Caco-2 (cell line): ENCODE measurements around the gene SLC25A18. TPM values are rescaled to one million over a fixed set of nuclear protein-coding genes. Genes with fewer than 3 reads are reported as not detected.

Experiments used
- BruUV-seq: library from RNA; stranded (reverse); fragments of 400-500 nt; replicated peaks from 2 replicates; lab custom pipeline; 2021; lab: Mats Ljungman, UMichigan
- CTCF ChIA-PET: fragments of 300-600 bp; sonication (Branson Sonifier 250); formaldehyde crosslinking; loops from one replicate; lab custom pipeline; 2022; ENCODE audit warnings: antibody characterized with exemption; lab: Charles Lee
- POLR2A ChIA-PET: fragments of 300-600 bp; sonication (Branson Sonifier 250); formaldehyde crosslinking; loops from one replicate; lab custom pipeline; 2022; ENCODE audit warnings: antibody characterized with exemption; lab: Charles Lee
- DNase-seq, 2 experiments: peaks; one replicate each; pipeline versions ENCODE4 v3.0.0 to v3.0.0-alpha.2; 2020 to 2022
- H3K27me3 ChIP-seq: replicated peaks from 2 replicates; pipeline ENCODE4 v1.6.0; 2011; ENCODE audit warnings: low read length; ENCODE audit not compliant: control insufficient read depth, insufficient read depth
- H3K36me3 ChIP-seq: 2 replicates; pipeline ENCODE4 v1.5.1; 2011; ENCODE audit warnings: low read length; ENCODE audit not compliant: control insufficient read depth, insufficient read depth
- H3K4me1 ChIP-seq: fragments of 250-450 bp; sonication (Bioruptor Pico); 2 replicates; pipeline ENCODE4 v1.5.1; 2020; ENCODE audit warnings: mild to moderate bottlenecking
- H3K4me3 ChIP-seq: 2 replicates; pipeline ENCODE4 v1.5.1; 2011; ENCODE audit warnings: low read depth, mild to moderate bottlenecking, control low read depth, low read length
- H3K9me3 ChIP-seq: fragments of 250-450 bp; sonication (Bioruptor Pico); 2 replicates; pipeline ENCODE4 v1.5.1; 2020; ENCODE audit warnings: mild to moderate bottlenecking, moderate library complexity
- H3K27ac Mint-ChIP-seq: one replicate; pipeline ENCODE4 v1.8.0; 2022; ENCODE audit warnings: mixed read lengths; ENCODE audit not compliant: unreplicated experiment
- H3K27me3 Mint-ChIP-seq: one replicate; pipeline ENCODE4 v1.8.0; 2022; ENCODE audit warnings: mixed read lengths; ENCODE audit not compliant: insufficient read depth, unreplicated experiment
- H3K36me3 Mint-ChIP-seq: one replicate; pipeline ENCODE4 v1.8.0; 2022; ENCODE audit warnings: mild to moderate bottlenecking, mixed read lengths; ENCODE audit not compliant: insufficient read depth, unreplicated experiment
- H3K4me1 Mint-ChIP-seq: one replicate; pipeline ENCODE4 v1.8.0; 2022; ENCODE audit warnings: low read depth, mixed read lengths; ENCODE audit not compliant: unreplicated experiment
- H3K4me3 Mint-ChIP-seq: one replicate; pipeline ENCODE4 v1.8.0; 2022; ENCODE audit warnings: mild to moderate bottlenecking, moderate library complexity, mixed read lengths; ENCODE audit not compliant: unreplicated experiment
- H3K9me3 Mint-ChIP-seq: one replicate; pipeline ENCODE4 v1.8.0; 2022; ENCODE audit warnings: mixed read lengths; ENCODE audit not compliant: unreplicated experiment
- intact Hi-C: fragments of 100-400 bp; cut with micrococcal nuclease; formaldehyde crosslinking; loops from one replicate; pipeline ENCODE4 v1.10.0; 2022; ENCODE audit not compliant: unreplicated experiment
- total RNA-seq: library from RNA; stranded (reverse); gene quantifications from 2 replicates; pipeline ENCODE4 v1.2.3, GENCODE V29; 2022
- TF ChIP-seq, protein P1 (sequence below), 2 experiments: fragments of 200-600 bp in 1 of 2; IDR thresholded peaks; 1 replicate in 1 of 2; 2 replicates in 1 of 2; pipeline versions ENCODE4 v1.5.1 to v1.8.0; 2011 to 2022; ENCODE audit warnings: antibody characterized with exemption in 1 of 2, control low read depth in 1 of 2, inconsistent platforms in 1 of 2, low read depth in 1 of 2, low read length in 1 of 2, mild to moderate bottlenecking in 1 of 2, moderate library complexity in 1 of 2; ENCODE audit not compliant: insufficient read depth in 1 of 2, severe bottlenecking in 1 of 2, unreplicated experiment in 1 of 2

SLC25A18 gene
- total RNA-seq, 1 experiment from 2014 or later = not detected

DNA sequence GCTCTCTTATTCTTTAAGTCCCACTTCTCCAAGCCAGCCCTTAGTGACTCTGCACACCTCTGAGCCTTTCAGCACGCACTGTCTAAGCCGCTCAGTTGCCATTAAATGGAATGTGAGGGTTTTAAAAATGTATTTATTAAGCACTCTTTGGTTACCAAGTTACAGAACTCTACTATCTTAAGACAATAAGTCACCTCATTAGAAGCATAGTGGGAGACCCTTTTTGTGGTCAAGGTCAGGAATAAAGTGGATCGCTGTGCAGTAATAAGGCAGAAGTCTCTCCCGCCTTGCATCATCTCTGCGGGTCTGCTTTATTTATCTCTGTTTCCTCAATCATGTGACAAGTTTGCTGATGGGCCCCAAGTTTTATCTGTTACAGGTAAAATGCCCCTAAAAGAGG, 11.9 kb downstream of the SLC25A18 start:
- Histone ChIP-seq H3K9me3 (no peaks in the 10 kb centered on the region), H3K36me3 (no peaks in the 10 kb centered on the region), H3K4me3 (no peak overlapping the region), H3K4me1 (no peaks in the 10 kb centered on the region; the same call in 1 of the 2 replicates), H3K27me3 (no peaks in the 10 kb centered on the region)
- no peaks in the 10 kb centered on the region for H3K36me3 Mint-ChIP-seq
- intact Hi-C loops = no loop called here
- BruUV-seq = no TSS peak
- no peak overlapping the region for H3K4me3 Mint-ChIP-seq
- no peaks in the 10 kb centered on the region for H3K27me3 Mint-ChIP-seq
- no peak for DNase-seq
- POLR2A ChIA-PET = no interaction called here
- H3K27ac Mint-ChIP-seq = no peak overlapping the region
- TF ChIP-seq, protein P1, sequence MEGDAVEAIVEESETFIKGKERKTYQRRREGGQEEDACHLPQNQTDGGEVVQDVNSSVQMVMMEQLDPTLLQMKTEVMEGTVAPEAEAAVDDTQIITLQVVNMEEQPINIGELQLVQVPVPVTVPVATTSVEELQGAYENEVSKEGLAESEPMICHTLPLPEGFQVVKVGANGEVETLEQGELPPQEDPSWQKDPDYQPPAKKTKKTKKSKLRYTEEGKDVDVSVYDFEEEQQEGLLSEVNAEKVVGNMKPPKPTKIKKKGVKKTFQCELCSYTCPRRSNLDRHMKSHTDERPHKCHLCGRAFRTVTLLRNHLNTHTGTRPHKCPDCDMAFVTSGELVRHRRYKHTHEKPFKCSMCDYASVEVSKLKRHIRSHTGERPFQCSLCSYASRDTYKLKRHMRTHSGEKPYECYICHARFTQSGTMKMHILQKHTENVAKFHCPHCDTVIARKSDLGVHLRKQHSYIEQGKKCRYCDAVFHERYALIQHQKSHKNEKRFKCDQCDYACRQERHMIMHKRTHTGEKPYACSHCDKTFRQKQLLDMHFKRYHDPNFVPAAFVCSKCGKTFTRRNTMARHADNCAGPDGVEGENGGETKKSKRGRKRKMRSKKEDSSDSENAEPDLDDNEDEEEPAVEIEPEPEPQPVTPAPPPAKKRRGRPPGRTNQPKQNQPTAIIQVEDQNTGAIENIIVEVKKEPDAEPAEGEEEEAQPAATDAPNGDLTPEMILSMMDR (IDR thresholded peaks at IDR 0.05; ENCODE audit: insufficient read depth in 1 of 2, low read depth in 1 of 2, low read length in 1 of 2, severe bottlenecking in 1 of 2, unreplicated experiment in 1 of 2) = no peak
- no peaks in the 10 kb centered on the region for H3K9me3 Mint-ChIP-seq
- H3K4me1 Mint-ChIP-seq = peaks cover 6% of the 10 kb centered on the region
- CTCF ChIA-PET = no interaction called here

DNA sequence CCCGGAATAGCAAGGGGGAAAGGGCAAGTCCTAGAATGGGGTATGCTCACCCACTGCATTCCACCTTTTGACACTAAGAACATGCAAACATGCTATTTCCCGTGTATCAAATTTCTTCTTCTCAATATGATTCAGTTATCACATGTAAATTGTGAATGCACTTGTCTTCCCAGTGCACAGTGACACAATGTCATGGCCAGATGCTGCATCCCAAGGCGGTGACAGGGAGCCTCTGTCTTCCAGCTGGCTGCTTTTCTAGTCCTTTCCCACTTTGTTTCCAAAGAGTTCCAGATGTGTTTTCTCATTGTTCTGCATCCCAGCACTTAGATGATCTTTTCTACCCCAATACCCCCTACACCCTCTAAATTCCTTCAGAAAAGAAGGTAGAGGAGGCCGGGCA, 12.4 kb downstream of the SLC25A18 start:
- Histone ChIP-seq H3K4me3 (no peak overlapping the region), H3K27me3 (no peaks in the 10 kb centered on the region), H3K4me1 (no peaks in the 10 kb centered on the region; the same call in 1 of the 2 replicates), H3K9me3 (no peaks in the 10 kb centered on the region), H3K36me3 (no peaks in the 10 kb centered on the region)
- no TSS peak for BruUV-seq
- H3K4me3 Mint-ChIP-seq = no peak overlapping the region
- H3K4me1 Mint-ChIP-seq = peaks cover 6% of the 10 kb centered on the region
- H3K36me3 Mint-ChIP-seq = no peaks in the 10 kb centered on the region
- intact Hi-C loops = no loop called here
- H3K9me3 Mint-ChIP-seq = no peaks in the 10 kb centered on the region
- POLR2A ChIA-PET = no interaction called here
- TF ChIP-seq, protein P1 (IDR thresholded peaks at IDR 0.05; ENCODE audit: insufficient read depth in 1 of 2, low read depth in 1 of 2, low read length in 1 of 2, severe bottlenecking in 1 of 2, unreplicated experiment in 1 of 2) = no peak
- H3K27ac Mint-ChIP-seq = no peak overlapping the region
- H3K27me3 Mint-ChIP-seq = no peaks in the 10 kb centered on the region
- no peak for DNase-seq
- CTCF ChIA-PET = no interaction called here

DNA sequence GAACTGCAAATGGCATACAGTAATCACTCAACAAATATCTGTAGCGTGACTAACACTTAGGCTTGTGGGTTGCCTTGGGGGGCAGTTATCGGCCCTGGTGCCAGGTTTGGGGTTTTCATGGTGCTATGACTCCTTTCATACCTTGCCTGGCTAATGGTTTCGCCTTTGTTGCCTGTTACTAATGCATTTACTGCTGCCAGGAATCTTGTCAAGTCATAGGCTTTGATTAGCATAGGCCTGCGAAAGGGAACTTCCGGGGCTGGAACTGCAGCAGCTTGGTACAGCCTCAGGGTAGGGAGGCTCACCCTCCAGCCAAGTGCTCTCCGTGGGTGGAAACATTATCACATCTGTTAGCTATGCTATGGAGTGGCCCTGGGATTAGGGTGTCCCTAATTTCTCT, 13.2 kb downstream of the SLC25A18 start:
- DNase-seq = no peak
- no peaks in the 10 kb centered on the region for H3K9me3 ChIP-seq
- H3K36me3 ChIP-seq = no peaks in the 10 kb centered on the region
- no peaks in the 10 kb centered on the region for H3K27me3 ChIP-seq
- Mint-ChIP-seq H3K36me3 (no peaks in the 10 kb centered on the region), H3K27me3 (no peaks in the 10 kb centered on the region), H3K27ac (no peak overlapping the region), H3K9me3 (no peaks in the 10 kb centered on the region), H3K4me1 (peaks cover 6% of the 10 kb centered on the region), H3K4me3 (no peak overlapping the region)
- ChIA-PET POLR2A (no interaction called here), CTCF (no interaction called here)
- BruUV-seq = no TSS peak
- intact Hi-C loops = no loop called here
- no peak overlapping the region for H3K4me3 ChIP-seq
- H3K4me1 ChIP-seq = no peaks in the 10 kb centered on the region; the same call in 1 of the 2 replicates
- TF ChIP-seq, protein P1 (IDR thresholded peaks at IDR 0.05; ENCODE audit: insufficient read depth in 1 of 2, low read depth in 1 of 2, low read length in 1 of 2, severe bottlenecking in 1 of 2, unreplicated experiment in 1 of 2) = no peak
